ENCODE results near the gene MRS2. TPM values are rescaled to one million over a fixed set of nuclear protein-coding genes. Genes with fewer than 3 reads are reported as not detected.
A peak's percentile ranks its signal among the peaks of the same experiment; 100 is the strongest.
"Not testable (repeated sequence)": the region's sequence is repeated elsewhere in the genome, so short reads cannot be mapped to it uniquely, and the experiment has no call there.

Gene MRS2
- total RNA-seq, 2 experiments from 2014 or later = 19.9 to 20.5 TPM

- POLR2A ChIA-PET = no interaction called here
- DNase-seq = no peak
- no peak overlapping the region for H3K4me3 Mint-ChIP-seq
Measured at GRCh38 chr6:24397631-24398030, 5.1 kb upstream of the MRS2 start.

GRCh38 chr6:24400045-24401039 lies 2.4 kb upstream of the MRS2 start:
- H3K9me3 Mint-ChIP-seq; H3K4me3 Mint-ChIP-seq; H3K27ac Mint-ChIP-seq; POLR2A ChIA-PET; DNase-seq; H3K36me3 Mint-ChIP-seq; ATAC-seq (ENCODE audit: low read depth): not testable (repeated sequence)
- Mint-ChIP-seq H3K4me1 (peaks cover 18% of the 10 kb centered on the region), H3K27me3 (peaks cover 23% of the 10 kb centered on the region)

More at GRCh38 chr6:24397631-24398030, 5.1 kb upstream of the MRS2 start:
- Mint-ChIP-seq H3K9me3 (no peaks in the 10 kb centered on the region), H3K27me3 (peaks cover 23% of the 10 kb centered on the region), H3K27ac (no peak overlapping the region), H3K4me1 (peaks cover 4% of the 10 kb centered on the region), H3K36me3 (no peaks in the 10 kb centered on the region)
- no peak for ATAC-seq (ENCODE audit: low read depth)

- POLR2A ChIA-PET = no interaction called here
- Mint-ChIP-seq H3K27me3 (peaks cover 18% of the 10 kb centered on the region), H3K4me1 (peaks cover 18% of the 10 kb centered on the region), H3K36me3 (peaks cover 7% of the 10 kb centered on the region), H3K27ac (no peak overlapping the region), H3K9me3 (no peaks in the 10 kb centered on the region), H3K4me3 (no peak overlapping the region)
- DNase-seq = no peak
- no peak for ATAC-seq (ENCODE audit: low read depth)
Measured at GRCh38 chr6:24401458-24401857, 1.3 kb upstream of the MRS2 start.

- peaks cover 14% of the 10 kb centered on the region for H3K27me3 Mint-ChIP-seq
- peaks cover 18% of the 10 kb centered on the region for H3K4me1 Mint-ChIP-seq
- H3K27ac Mint-ChIP-seq = peak overlapping the region; percentile 65
- H3K36me3 Mint-ChIP-seq = peaks cover 9% of the 10 kb centered on the region
- H3K9me3 Mint-ChIP-seq = no peaks in the 10 kb centered on the region
- peak overlapping the region; percentile 95 for H3K4me3 Mint-ChIP-seq
- POLR2A ChIA-PET = no interaction called here
- DNase-seq (no peak), ATAC-seq (ENCODE audit: low read depth) (no peak)
Measured at GRCh38 chr6:24403501-24403824, 727 bp downstream of the MRS2 start.

GRCh38 chr6:24405262-24405661 lies 2.5 kb downstream of the MRS2 start:
- no peak for ATAC-seq (ENCODE audit: low read depth)
- H3K9me3 Mint-ChIP-seq = no peaks in the 10 kb centered on the region
- H3K4me1 Mint-ChIP-seq = peaks cover 20% of the 10 kb centered on the region
- peaks cover 7% of the 10 kb centered on the region for H3K27me3 Mint-ChIP-seq
- no peak overlapping the region for H3K27ac Mint-ChIP-seq
- DNase-seq = no peak
- H3K4me3 Mint-ChIP-seq = no peak overlapping the region
- POLR2A ChIA-PET = no interaction called here
- peaks cover 12% of the 10 kb centered on the region for H3K36me3 Mint-ChIP-seq

GRCh38 chr6:24408719-24409410 lies 6.1 kb downstream of the MRS2 start:
- H3K4me1 Mint-ChIP-seq = peaks cover 13% of the 10 kb centered on the region
- no peaks in the 10 kb centered on the region for H3K9me3 Mint-ChIP-seq
- DNase-seq (no peak), ATAC-seq (ENCODE audit: low read depth) (no peak)
- peaks cover 20% of the 10 kb centered on the region for H3K36me3 Mint-ChIP-seq
- POLR2A ChIA-PET = no interaction called here
- H3K27me3 Mint-ChIP-seq = no peaks in the 10 kb centered on the region
- H3K27ac Mint-ChIP-seq = no peak overlapping the region
- no peak overlapping the region for H3K4me3 Mint-ChIP-seq

- no peaks in the 10 kb centered on the region for H3K27me3 Mint-ChIP-seq
- H3K4me3 Mint-ChIP-seq = no peak overlapping the region
- DNase-seq = no peak
- no peak overlapping the region for H3K27ac Mint-ChIP-seq
- H3K4me1 Mint-ChIP-seq = peaks cover 5% of the 10 kb centered on the region
- POLR2A ChIA-PET = no interaction called here
- no peaks in the 10 kb centered on the region for H3K9me3 Mint-ChIP-seq
- H3K36me3 Mint-ChIP-seq = peaks cover 15% of the 10 kb centered on the region
- no peak for ATAC-seq (ENCODE audit: low read depth)
Measured at GRCh38 chr6:24410622-24411021, 7.9 kb downstream of the MRS2 start.

- ATAC-seq (ENCODE audit: low read depth) = no peak
- peaks cover 16% of the 10 kb centered on the region for H3K36me3 Mint-ChIP-seq
- POLR2A ChIA-PET = no interaction called here
- H3K27ac Mint-ChIP-seq = peak overlapping the region; percentile 3
- H3K4me3 Mint-ChIP-seq = no peak overlapping the region
- peaks cover 5% of the 10 kb centered on the region for H3K4me1 Mint-ChIP-seq
- H3K27me3 Mint-ChIP-seq = no peaks in the 10 kb centered on the region
- DNase-seq = no peak
- no peaks in the 10 kb centered on the region for H3K9me3 Mint-ChIP-seq
Measured at GRCh38 chr6:24412294-24412693, 9.6 kb downstream of the MRS2 start.

- DNase-seq; H3K27ac Mint-ChIP-seq; H3K4me1 Mint-ChIP-seq; POLR2A ChIA-PET; H3K4me3 Mint-ChIP-seq; H3K27me3 Mint-ChIP-seq; ATAC-seq (ENCODE audit: low read depth); H3K9me3 Mint-ChIP-seq: not testable (repeated sequence)
- peaks cover 15% of the 10 kb centered on the region for H3K36me3 Mint-ChIP-seq
Measured at GRCh38 chr6:24414531-24414930, 11.8 kb downstream of the MRS2 start.

- Mint-ChIP-seq H3K27me3 (no peaks in the 10 kb centered on the region), H3K36me3 (peaks cover 21% of the 10 kb centered on the region), H3K4me3 (no peak overlapping the region), H3K4me1 (peaks cover 3% of the 10 kb centered on the region), H3K9me3 (no peaks in the 10 kb centered on the region), H3K27ac (no peak overlapping the region)
- POLR2A ChIA-PET = no interaction called here
- no peak for ATAC-seq (ENCODE audit: low read depth)
- DNase-seq = no peak
Measured at GRCh38 chr6:24415753-24416152, 13.0 kb downstream of the MRS2 start.

GRCh38 chr6:24419526-24419925 lies 16.8 kb downstream of the MRS2 start:
- H3K4me1 Mint-ChIP-seq = no peaks in the 10 kb centered on the region
- POLR2A ChIA-PET = no interaction called here
- ATAC-seq (ENCODE audit: low read depth) = no peak
- no peak overlapping the region for H3K4me3 Mint-ChIP-seq
- H3K27me3 Mint-ChIP-seq = no peaks in the 10 kb centered on the region
- no peak for DNase-seq
- H3K36me3 Mint-ChIP-seq = peaks cover 17% of the 10 kb centered on the region
- no peaks in the 10 kb centered on the region for H3K9me3 Mint-ChIP-seq
- no peak overlapping the region for H3K27ac Mint-ChIP-seq

GRCh38 chr6:24425091-24425490 lies 22.4 kb downstream of the MRS2 start:
- peaks cover 11% of the 10 kb centered on the region for H3K36me3 Mint-ChIP-seq
- H3K9me3 Mint-ChIP-seq = no peaks in the 10 kb centered on the region
- POLR2A ChIA-PET = no interaction called here
- no peak overlapping the region for H3K27ac Mint-ChIP-seq
- no peaks in the 10 kb centered on the region for H3K27me3 Mint-ChIP-seq
- DNase-seq = no peak
- ATAC-seq (ENCODE audit: low read depth) = no peak
- H3K4me1 Mint-ChIP-seq = no peaks in the 10 kb centered on the region
- no peak overlapping the region for H3K4me3 Mint-ChIP-seq

- Mint-ChIP-seq H3K36me3 (peaks cover 7% of the 10 kb centered on the region), H3K4me1 (no peaks in the 10 kb centered on the region), H3K27ac (no peak overlapping the region), H3K27me3 (no peaks in the 10 kb centered on the region), H3K9me3 (no peaks in the 10 kb centered on the region), H3K4me3 (no peak overlapping the region)
- POLR2A ChIA-PET = interaction anchor here (0.6 kb wide), 1 partner anchor 20 kb away, joined by 4 read pairs; no protein-coding TSS in a partner anchor
- no peak for DNase-seq
- ATAC-seq (ENCODE audit: low read depth) = no peak
Measured at GRCh38 chr6:24426729-24427446, 24.2 kb downstream of the MRS2 start.
